GM19099 (cell line): Measurements from ENCODE around the gene KLHL12.

ENCODE experiments used
- POLR2A ChIP-seq: IDR thresholded peaks from 3 replicates; pipeline ENCODE4 v1.6.1; 2011; ENCODE audit warnings: low read depth; ENCODE audit not compliant: insufficient read length; ENCODE audit errors: extremely low read depth

The KLHL12 gene

GRCh38 chr1:202862679-202863560, 64.1 kb downstream of the KLHL12 start:
- no peak for TF ChIP-seq POLR2A

- no peak for TF ChIP-seq POLR2A
Observed at GRCh38 chr1:202861420-202862132, 65.5 kb downstream of the KLHL12 start.

GRCh38 chr1:202860744-202861419, 66.2 kb downstream of the KLHL12 start:
- no peak for TF ChIP-seq POLR2A

GRCh38 chr1:202858789-202859414, 68.1 kb downstream of the KLHL12 start:
- TF ChIP-seq POLR2A: no peak

GRCh38 chr1:202858331-202858730, 68.7 kb downstream of the KLHL12 start:
- no peak for TF ChIP-seq POLR2A

GRCh38 chr1:202857136-202857610, 69.9 kb downstream of the KLHL12 start:
- TF ChIP-seq POLR2A: no peak

- no peak for TF ChIP-seq POLR2A
Observed at GRCh38 chr1:202856014-202856413, 71.0 kb downstream of the KLHL12 start.

- TF ChIP-seq POLR2A: no peak
Observed at GRCh38 chr1:202854787-202855186, 72.2 kb downstream of the KLHL12 start.

- TF ChIP-seq POLR2A: no peak
Observed at GRCh38 chr1:202852163-202852904, 74.7 kb downstream of the KLHL12 start.

GRCh38 chr1:202850593-202851362, 76.3 kb downstream of the KLHL12 start:
- TF ChIP-seq POLR2A: no peak

- no peak for TF ChIP-seq POLR2A
Observed at GRCh38 chr1:202848191-202848542, 78.9 kb downstream of the KLHL12 start.

- TF ChIP-seq POLR2A: no peak
Observed at GRCh38 chr1:202844935-202845334, 82.1 kb downstream of the KLHL12 start.

GRCh38 chr1:202844259-202844658, 82.8 kb downstream of the KLHL12 start:
- TF ChIP-seq POLR2A: no peak

GRCh38 chr1:202843081-202843480, 84.0 kb downstream of the KLHL12 start:
- no peak for TF ChIP-seq POLR2A
